ENCODE results near the gene ABHD6. TPM values are rescaled to one million over a fixed set of nuclear protein-coding genes. Genes with fewer than 3 reads are reported as not detected.
"Not testable (repeated sequence)": the region's sequence is repeated elsewhere in the genome, so short reads cannot be mapped to it uniquely, and the experiment has no call there.

ABHD6 gene
- total RNA-seq, 1 donor from 2014 or later: 28.2 TPM

- Mint-ChIP-seq H3K27me3 (ENCODE audit: low read depth) (no peaks in the 10 kb centered on the region), H3K9me3 (no peaks in the 10 kb centered on the region), H3K27ac (no peak overlapping the region), H3K36me3 (ENCODE audit: low read depth) (no peaks in the 10 kb centered on the region), H3K4me3 (ENCODE audit: low read depth) (no peak overlapping the region), H3K4me1 (ENCODE audit: low read depth) (peaks cover 6% of the 10 kb centered on the region)
- DNase-seq (ENCODE audit: low spot score): no peak
- intact Hi-C loops (cut with micrococcal nuclease): no loop called here
These were observed 37.4 kb upstream of the ABHD6 start for GRCh38 chr3:58200121-58200709.

- no peak for DNase-seq (ENCODE audit: low spot score)
- Mint-ChIP-seq H3K4me3 (ENCODE audit: low read depth) (no peak overlapping the region), H3K9me3 (no peaks in the 10 kb centered on the region), H3K27ac (no peak overlapping the region), H3K27me3 (ENCODE audit: low read depth) (no peaks in the 10 kb centered on the region), H3K36me3 (ENCODE audit: low read depth) (no peaks in the 10 kb centered on the region), H3K4me1 (ENCODE audit: low read depth) (peaks cover 12% of the 10 kb centered on the region)
- intact Hi-C loops (cut with micrococcal nuclease): no loop called here
These were observed 36.7 kb upstream of the ABHD6 start for GRCh38 chr3:58200846-58201355.

- H3K4me3 Mint-ChIP-seq (ENCODE audit: low read depth); intact Hi-C loops (cut with micrococcal nuclease); H3K27me3 Mint-ChIP-seq (ENCODE audit: low read depth); H3K36me3 Mint-ChIP-seq (ENCODE audit: low read depth); H3K9me3 Mint-ChIP-seq; H3K27ac Mint-ChIP-seq; DNase-seq (ENCODE audit: low spot score): not testable (repeated sequence)
- peaks cover 18% of the 10 kb centered on the region for H3K4me1 Mint-ChIP-seq (ENCODE audit: low read depth)
These were observed 36.1 kb upstream of the ABHD6 start for GRCh38 chr3:58201451-58201850.

GRCh38 chr3:58202917-58203360, 34.7 kb upstream of the ABHD6 start:
- Mint-ChIP-seq H3K4me3 (ENCODE audit: low read depth) (no peak overlapping the region), H3K27me3 (ENCODE audit: low read depth) (no peaks in the 10 kb centered on the region), H3K4me1 (ENCODE audit: low read depth) (peaks cover 24% of the 10 kb centered on the region), H3K9me3 (no peaks in the 10 kb centered on the region), H3K36me3 (ENCODE audit: low read depth) (no peaks in the 10 kb centered on the region), H3K27ac (no peak overlapping the region)
- intact Hi-C loops (cut with micrococcal nuclease): no loop called here
- no peak for DNase-seq (ENCODE audit: low spot score)

- no peak for DNase-seq (ENCODE audit: low spot score)
- Mint-ChIP-seq H3K27me3 (ENCODE audit: low read depth) (no peaks in the 10 kb centered on the region), H3K4me3 (ENCODE audit: low read depth) (no peak overlapping the region), H3K4me1 (ENCODE audit: low read depth) (peaks cover 20% of the 10 kb centered on the region), H3K27ac (no peak overlapping the region), H3K9me3 (no peaks in the 10 kb centered on the region), H3K36me3 (ENCODE audit: low read depth) (no peaks in the 10 kb centered on the region)
- intact Hi-C loops (cut with micrococcal nuclease): no loop called here
These were observed 34.1 kb upstream of the ABHD6 start for GRCh38 chr3:58203541-58203940.

- Mint-ChIP-seq H3K9me3 (no peaks in the 10 kb centered on the region), H3K36me3 (ENCODE audit: low read depth) (no peaks in the 10 kb centered on the region), H3K27me3 (ENCODE audit: low read depth) (peaks cover 5% of the 10 kb centered on the region), H3K27ac (no peak overlapping the region), H3K4me1 (ENCODE audit: low read depth) (peaks cover 18% of the 10 kb centered on the region), H3K4me3 (ENCODE audit: low read depth) (no peak overlapping the region)
- intact Hi-C loops (cut with micrococcal nuclease): no loop called here
- DNase-seq (ENCODE audit: low spot score): no peak
These were observed 32.9 kb upstream of the ABHD6 start for GRCh38 chr3:58204720-58205119.

GRCh38 chr3:58205981-58206380, 31.6 kb upstream of the ABHD6 start:
- no peak for DNase-seq (ENCODE audit: low spot score)
- Mint-ChIP-seq H3K27ac (peak overlapping the region; percentile 79), H3K4me1 (ENCODE audit: low read depth) (peaks cover 20% of the 10 kb centered on the region), H3K9me3 (no peaks in the 10 kb centered on the region), H3K36me3 (ENCODE audit: low read depth) (no peaks in the 10 kb centered on the region), H3K27me3 (ENCODE audit: low read depth) (peaks cover 11% of the 10 kb centered on the region), H3K4me3 (ENCODE audit: low read depth) (no peak overlapping the region)
- intact Hi-C loops (cut with micrococcal nuclease): loop anchor here (1.0 kb wide), 1 partner anchor 8 kb away; no protein-coding TSS in a partner anchor

- peak overlapping the region; percentile 79 for H3K27ac Mint-ChIP-seq
- peaks cover 20% of the 10 kb centered on the region for H3K4me1 Mint-ChIP-seq (ENCODE audit: low read depth)
- no peaks in the 10 kb centered on the region for H3K9me3 Mint-ChIP-seq
- H3K4me3 Mint-ChIP-seq (ENCODE audit: low read depth): no peak overlapping the region
- H3K36me3 Mint-ChIP-seq (ENCODE audit: low read depth): no peaks in the 10 kb centered on the region
- peak; percentile 13 for DNase-seq (ENCODE audit: low spot score)
- H3K27me3 Mint-ChIP-seq (ENCODE audit: low read depth): peaks cover 14% of the 10 kb centered on the region
- intact Hi-C loops (cut with micrococcal nuclease): loop anchor here (1.0 kb wide), 1 partner anchor 8 kb away; no protein-coding TSS in a partner anchor
These were observed 31.1 kb upstream of the ABHD6 start for GRCh38 chr3:58206406-58207011.

- Mint-ChIP-seq H3K27me3 (ENCODE audit: low read depth) (peaks cover 14% of the 10 kb centered on the region), H3K4me1 (ENCODE audit: low read depth) (peaks cover 20% of the 10 kb centered on the region), H3K4me3 (ENCODE audit: low read depth) (no peak overlapping the region), H3K9me3 (no peaks in the 10 kb centered on the region), H3K36me3 (ENCODE audit: low read depth) (no peaks in the 10 kb centered on the region), H3K27ac (no peak overlapping the region)
- DNase-seq (ENCODE audit: low spot score): no peak
- intact Hi-C loops (cut with micrococcal nuclease): no loop called here
These were observed 29.6 kb upstream of the ABHD6 start for GRCh38 chr3:58207954-58208353.

- Mint-ChIP-seq H3K27ac (peak overlapping the region; percentile 8), H3K36me3 (ENCODE audit: low read depth) (no peaks in the 10 kb centered on the region), H3K4me1 (ENCODE audit: low read depth) (peaks cover 31% of the 10 kb centered on the region), H3K27me3 (ENCODE audit: low read depth) (peaks cover 14% of the 10 kb centered on the region), H3K9me3 (no peaks in the 10 kb centered on the region), H3K4me3 (ENCODE audit: low read depth) (no peak overlapping the region)
- DNase-seq (ENCODE audit: low spot score): no peak
- intact Hi-C loops (cut with micrococcal nuclease): no loop called here
These were observed 27.7 kb upstream of the ABHD6 start for GRCh38 chr3:58209933-58210332.

GRCh38 chr3:58210761-58211460, 26.7 kb upstream of the ABHD6 start, which contains the start of gene DNASE1L3:
DNASE1L3 (minus strand) TSS chr3:58210972; CDS start chr3:58210906, 66 bp downstream.
- Mint-ChIP-seq H3K4me1 (ENCODE audit: low read depth) (peaks cover 33% of the 10 kb centered on the region), H3K27ac (peak within 1 kb of the TSS; percentile 8), H3K27me3 (ENCODE audit: low read depth) (peaks cover 14% of the 10 kb centered on the region), H3K9me3 (no peaks in the 10 kb centered on the region), H3K36me3 (ENCODE audit: low read depth) (no peaks in the 10 kb centered on the region), H3K4me3 (ENCODE audit: low read depth) (no peak within 1 kb of the TSS)
- intact Hi-C loops (cut with micrococcal nuclease): no loop called here
- no peak for DNase-seq (ENCODE audit: low spot score)

- Mint-ChIP-seq H3K27me3 (ENCODE audit: low read depth) (peaks cover 9% of the 10 kb centered on the region), H3K9me3 (no peaks in the 10 kb centered on the region), H3K27ac (peak overlapping the region; percentile 68), H3K4me1 (ENCODE audit: low read depth) (peaks cover 41% of the 10 kb centered on the region), H3K4me3 (ENCODE audit: low read depth) (peak overlapping the region; percentile 15), H3K36me3 (ENCODE audit: low read depth) (no peaks in the 10 kb centered on the region)
- intact Hi-C loops (cut with micrococcal nuclease): loop anchor here (1.0 to 5.0 kb wide), 4 partner anchors 8 to 46 kb away; no protein-coding TSS in a partner anchor
- DNase-seq (ENCODE audit: low spot score): no peak
These were observed 22.9 kb upstream of the ABHD6 start for GRCh38 chr3:58214484-58215316.
